RKO (cell line): Measurements from ENCODE around the gene TBC1D16.
"Not testable (repeated sequence)": the region's sequence is repeated elsewhere in the genome, so short reads cannot be mapped to it uniquely, and the experiment has no call there.

ENCODE experiments used
- DNase-seq: peaks from one replicate; pipeline ENCODE4 v3.0.0-alpha.2; 2016; ENCODE audit warnings: low spot score

Gene TBC1D16

GRCh38 chr17:80002690-80003490 is 32.8 kb downstream of the TBC1D16 start:
- DNase-seq: no peak

GRCh38 chr17:80002070-80002641 is 33.5 kb downstream of the TBC1D16 start:
- DNase-seq: no peak

- no peak for DNase-seq
Measured at GRCh38 chr17:80000981-80001775, 34.5 kb downstream of the TBC1D16 start.

- no peak for DNase-seq
Measured at GRCh38 chr17:80000136-80000535, 35.5 kb downstream of the TBC1D16 start.

GRCh38 chr17:79997011-79997660 is 38.5 kb downstream of the TBC1D16 start:
- no peak for DNase-seq

- no peak for DNase-seq
Measured at GRCh38 chr17:79996291-79996690, 39.4 kb downstream of the TBC1D16 start.

- no peak for DNase-seq
Measured at GRCh38 chr17:79995696-79996095, 40.0 kb downstream of the TBC1D16 start.

GRCh38 chr17:79994602-79995001 is 41.1 kb downstream of the TBC1D16 start:
- no peak for DNase-seq

- DNase-seq: not testable (repeated sequence)
Measured at GRCh38 chr17:79994228-79994569, 41.5 kb downstream of the TBC1D16 start.

GRCh38 chr17:79993390-79994227 is 42.1 kb downstream of the TBC1D16 start:
- DNase-seq: peak; percentile 41

GRCh38 chr17:79992649-79993389 is 42.9 kb downstream of the TBC1D16 start:
- DNase-seq: no peak

- no peak for DNase-seq
Measured at GRCh38 chr17:79991924-79992648, 43.6 kb downstream of the TBC1D16 start.

- peak; percentile 55 for DNase-seq
Measured at GRCh38 chr17:79991140-79991923, 44.3 kb downstream of the TBC1D16 start.

- DNase-seq: no peak
Measured at GRCh38 chr17:79990704-79991103, 45.0 kb downstream of the TBC1D16 start.

GRCh38 chr17:79990051-79990592 is 45.5 kb downstream of the TBC1D16 start:
- DNase-seq: no peak

- no peak for DNase-seq
Measured at GRCh38 chr17:79989106-79989835, 46.4 kb downstream of the TBC1D16 start.

GRCh38 chr17:79988185-79988971 is 47.3 kb downstream of the TBC1D16 start:
- DNase-seq: no peak

- DNase-seq: no peak
Measured at GRCh38 chr17:79987935-79988184, 47.8 kb downstream of the TBC1D16 start.
